GM12892 (cell line): ENCODE measurements around the gene TMEM147.

Source experiments
- POLR2AphosphoS5 ChIP-seq: IDR thresholded peaks from 2 replicates; pipeline ENCODE4 v1.6.1; 2011; ENCODE audit warnings: low read depth, low read length, control low read depth
- TAF1 ChIP-seq: IDR thresholded peaks from 2 replicates; pipeline ENCODE4 v1.6.1; 2011; ENCODE audit warnings: low read depth, mild to moderate bottlenecking, control low read depth, low read length, borderline replicate concordance

- TF ChIP-seq POLR2AphosphoS5 (no peak), TAF1 (no peak)
Measured at GRCh38 chr19:35554076-35554475, 8.7 kb downstream of the TMEM147 start.
